WTC11 (cell line): Measurements from ENCODE around the gene ACO2.

ENCODE experiments used
- E2F1 ChIP-seq: sonication (generic); formaldehyde crosslinking; IDR thresholded peaks from 2 replicates; pipeline ENCODE4 v1.8.0; 2022; ENCODE audit warnings: mild to moderate bottlenecking, missing genetic modification reagents
- EMX1 ChIP-seq: fragments of 250-450 bp; sonication (Bioruptor Pico); IDR thresholded peaks from 2 replicates; pipeline ENCODE4 v1.8.0; 2021; ENCODE audit warnings: mild to moderate bottlenecking
- ESRRA ChIP-seq: sonication (generic); formaldehyde crosslinking; IDR thresholded peaks from 2 replicates; pipeline ENCODE4 v1.8.1; 2022; ENCODE audit warnings: mild to moderate bottlenecking, missing genetic modification reagents, borderline replicate concordance
- FOXK1 ChIP-seq: sonication (generic); formaldehyde crosslinking; IDR thresholded peaks from 2 replicates; pipeline ENCODE4 v1.8.0; 2022; ENCODE audit warnings: mild to moderate bottlenecking, moderate library complexity, missing genetic modification reagents
- NR3C1 ChIP-seq: sonication (generic); formaldehyde crosslinking; conservative IDR thresholded peaks from 2 replicates; pipeline ENCODE4 v1.8.1; 2023; ENCODE audit warnings: low read depth, mild to moderate bottlenecking, missing genetic modification reagents
- SMAD3 ChIP-seq: sonication (generic); formaldehyde crosslinking; IDR thresholded peaks from 2 replicates; pipeline ENCODE4 v1.8.0; 2022; ENCODE audit warnings: missing genetic modification reagents, mild to moderate bottlenecking, borderline replicate concordance
- ZNF263 ChIP-seq: sonication (generic); formaldehyde crosslinking; IDR thresholded peaks from 2 replicates; pipeline ENCODE4 v1.8.1; 2022; ENCODE audit warnings: low read depth, mild to moderate bottlenecking, moderate library complexity, missing genetic modification reagents
- ZSCAN18 ChIP-seq: fragments of 250-450 bp; sonication (Bioruptor Pico); IDR thresholded peaks from 2 replicates; pipeline ENCODE4 v2.1.2; 2022; ENCODE audit warnings: mild to moderate bottlenecking, moderate library complexity
- TF ChIP-seq, protein P1 (sequence below): fragments of 200-600 bp; IDR thresholded peaks from 2 replicates; pipeline ENCODE4 v1.8.0; 2022; ENCODE audit warnings: antibody characterized with exemption
- TF ChIP-seq, protein P2 (sequence below): sonication (generic); formaldehyde crosslinking; IDR thresholded peaks from 2 replicates; pipeline ENCODE4 v1.8.1; 2022; ENCODE audit warnings: missing genetic modification reagents, borderline replicate concordance

DNA sequence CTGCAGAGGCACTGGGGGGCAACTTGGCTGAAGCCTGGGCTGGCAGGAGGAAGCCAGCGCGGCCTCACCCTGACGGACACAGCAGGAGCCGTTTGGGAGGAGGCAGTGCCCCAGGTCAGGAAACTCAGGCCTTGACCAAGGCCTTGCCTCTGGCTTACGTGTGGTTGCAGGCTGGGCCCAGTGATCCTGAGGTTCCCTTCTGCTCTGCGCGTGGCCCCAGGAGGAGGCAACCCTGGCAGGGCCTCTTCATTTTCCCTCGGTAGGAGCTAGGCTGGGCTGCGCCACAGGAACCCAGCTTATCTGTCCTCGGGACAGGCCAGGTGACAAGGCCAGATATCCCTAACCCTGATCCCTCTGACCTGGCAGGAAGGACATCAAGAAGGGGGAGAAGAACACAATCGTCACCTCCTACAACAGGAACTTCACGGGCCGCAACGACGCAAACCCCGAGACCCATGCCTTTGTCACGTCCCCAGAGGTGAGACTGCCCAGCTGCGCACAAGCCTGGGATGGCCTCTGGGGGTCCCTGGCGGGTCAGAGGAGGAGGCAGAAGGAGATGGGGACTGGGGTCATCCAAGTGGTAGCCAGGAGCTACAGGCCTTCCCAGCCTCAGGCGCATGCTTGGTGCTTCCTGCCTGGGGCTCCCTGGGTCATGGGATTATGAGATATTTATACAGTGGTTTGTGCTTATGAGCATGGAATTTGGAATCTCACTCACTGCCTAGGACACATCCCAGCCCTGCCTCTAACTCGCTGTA, 54.7 kb downstream of the ACO2 start:
- TF ChIP-seq ZNF263 (no peak), ESRRA (CRISPR knock-in tag) (no peak), FOXK1 (CRISPR knock-in tag) (no peak), EMX1 (CRISPR knock-in tag) (no peak), SMAD3 (CRISPR knock-in tag) (no peak), E2F1 (CRISPR knock-in tag) (no peak), NR3C1 (CRISPR knock-in tag) (no peak), ZSCAN18 (CRISPR knock-in tag) (no peak)
- TF ChIP-seq, protein P1, sequence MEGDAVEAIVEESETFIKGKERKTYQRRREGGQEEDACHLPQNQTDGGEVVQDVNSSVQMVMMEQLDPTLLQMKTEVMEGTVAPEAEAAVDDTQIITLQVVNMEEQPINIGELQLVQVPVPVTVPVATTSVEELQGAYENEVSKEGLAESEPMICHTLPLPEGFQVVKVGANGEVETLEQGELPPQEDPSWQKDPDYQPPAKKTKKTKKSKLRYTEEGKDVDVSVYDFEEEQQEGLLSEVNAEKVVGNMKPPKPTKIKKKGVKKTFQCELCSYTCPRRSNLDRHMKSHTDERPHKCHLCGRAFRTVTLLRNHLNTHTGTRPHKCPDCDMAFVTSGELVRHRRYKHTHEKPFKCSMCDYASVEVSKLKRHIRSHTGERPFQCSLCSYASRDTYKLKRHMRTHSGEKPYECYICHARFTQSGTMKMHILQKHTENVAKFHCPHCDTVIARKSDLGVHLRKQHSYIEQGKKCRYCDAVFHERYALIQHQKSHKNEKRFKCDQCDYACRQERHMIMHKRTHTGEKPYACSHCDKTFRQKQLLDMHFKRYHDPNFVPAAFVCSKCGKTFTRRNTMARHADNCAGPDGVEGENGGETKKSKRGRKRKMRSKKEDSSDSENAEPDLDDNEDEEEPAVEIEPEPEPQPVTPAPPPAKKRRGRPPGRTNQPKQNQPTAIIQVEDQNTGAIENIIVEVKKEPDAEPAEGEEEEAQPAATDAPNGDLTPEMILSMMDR, result no peak
- TF ChIP-seq, protein P2, sequence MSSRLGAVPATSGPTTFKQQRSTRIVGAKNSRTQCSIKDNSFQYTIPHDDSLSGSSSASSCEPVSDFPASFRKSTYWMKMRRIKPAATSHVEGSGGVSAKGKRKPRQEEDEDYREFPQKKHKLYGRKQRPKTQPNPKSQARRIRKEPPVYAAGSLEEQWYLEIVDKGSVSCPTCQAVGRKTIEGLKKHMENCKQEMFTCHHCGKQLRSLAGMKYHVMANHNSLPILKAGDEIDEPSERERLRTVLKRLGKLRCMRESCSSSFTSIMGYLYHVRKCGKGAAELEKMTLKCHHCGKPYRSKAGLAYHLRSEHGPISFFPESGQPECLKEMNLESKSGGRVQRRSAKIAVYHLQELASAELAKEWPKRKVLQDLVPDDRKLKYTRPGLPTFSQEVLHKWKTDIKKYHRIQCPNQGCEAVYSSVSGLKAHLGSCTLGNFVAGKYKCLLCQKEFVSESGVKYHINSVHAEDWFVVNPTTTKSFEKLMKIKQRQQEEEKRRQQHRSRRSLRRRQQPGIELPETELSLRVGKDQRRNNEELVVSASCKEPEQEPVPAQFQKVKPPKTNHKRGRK (CRISPR knock-in tag), result no peak
